IMR-90 (cell line): ENCODE data around the gene CDH3.

Experiments
- CEBPB ChIP-seq: IDR thresholded peaks from 2 replicates; pipeline ENCODE4 v1.6.1; 2012; ENCODE audit warnings: low read depth, low read length, improper control_type of control experiment
- FOS ChIP-seq: fragments of 150-350 bp; IDR thresholded peaks from 2 replicates; pipeline ENCODE4 v1.6.1; 2016; ENCODE audit warnings: low read depth, low read length
- MAZ ChIP-seq: IDR thresholded peaks from 2 replicates; pipeline ENCODE4 v1.6.1; 2012; ENCODE audit warnings: low read depth, mild to moderate bottlenecking, low read length, improper control_type of control experiment, moderate library complexity, borderline replicate concordance
- MXI1 ChIP-seq: IDR thresholded peaks from 2 replicates; pipeline ENCODE4 v1.6.1; 2012; ENCODE audit warnings: low read depth, mild to moderate bottlenecking, low read length, moderate library complexity, borderline replicate concordance
- POLR2A ChIP-seq: IDR thresholded peaks from 2 replicates; pipeline ENCODE4 v1.6.1; 2012; ENCODE audit warnings: mild to moderate bottlenecking, low read depth, low read length
- RFX5 ChIP-seq: IDR thresholded peaks from 2 replicates; pipeline ENCODE4 v1.8.0; 2012; ENCODE audit warnings: low read depth, mild to moderate bottlenecking, low read length, moderate library complexity
- SMC3 ChIP-seq: fragments of 150-350 bp; IDR thresholded peaks from 2 replicates; pipeline ENCODE4 v1.6.1; 2016; ENCODE audit warnings: low read depth, mild to moderate bottlenecking, antibody characterized with exemption, low read length, moderate library complexity
- TF ChIP-seq, protein P1 (sequence below): fragments of 150-350 bp; IDR thresholded peaks from 2 replicates; pipeline ENCODE4 v1.6.1; 2017; ENCODE audit warnings: mild to moderate bottlenecking, antibody characterized with exemption, low read length, low read depth
- TF ChIP-seq, protein P2 (sequence below): conservative IDR thresholded peaks from 2 replicates; pipeline ENCODE4 v1.5.1; 2012; ENCODE audit warnings: mild to moderate bottlenecking, low read depth, low read length, improper control_type of control experiment
- TF ChIP-seq, protein P3 (sequence below): fragments of 150-350 bp; IDR thresholded peaks from 2 replicates; pipeline ENCODE4 v1.6.1; 2016; ENCODE audit warnings: low read depth, mild to moderate bottlenecking, low read length, moderate library complexity, borderline replicate concordance

DNA sequence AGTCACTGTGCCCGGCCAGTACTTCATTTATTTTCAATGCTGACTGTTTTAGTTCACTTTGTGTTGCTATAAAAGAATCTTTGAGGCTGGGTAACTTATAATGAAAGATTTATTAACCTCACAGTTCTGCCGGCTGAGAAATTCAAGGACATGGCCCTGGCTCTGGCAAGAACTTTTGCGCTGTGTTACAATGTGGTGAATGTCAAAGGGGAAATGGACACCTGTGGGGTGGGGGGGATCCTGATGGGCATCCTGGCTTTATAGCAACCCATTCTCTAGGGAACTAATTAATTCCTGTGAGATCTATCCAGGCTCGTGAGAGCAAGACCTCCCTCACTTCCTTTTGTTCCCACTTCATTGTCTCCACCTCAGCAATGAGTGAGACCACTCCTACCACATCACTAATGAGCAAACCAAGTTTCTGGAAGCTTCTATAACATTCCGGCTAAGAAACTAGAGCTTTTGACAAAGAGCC is 17.1 kb upstream of the CDH3 start:
- TF ChIP-seq, protein P1, sequence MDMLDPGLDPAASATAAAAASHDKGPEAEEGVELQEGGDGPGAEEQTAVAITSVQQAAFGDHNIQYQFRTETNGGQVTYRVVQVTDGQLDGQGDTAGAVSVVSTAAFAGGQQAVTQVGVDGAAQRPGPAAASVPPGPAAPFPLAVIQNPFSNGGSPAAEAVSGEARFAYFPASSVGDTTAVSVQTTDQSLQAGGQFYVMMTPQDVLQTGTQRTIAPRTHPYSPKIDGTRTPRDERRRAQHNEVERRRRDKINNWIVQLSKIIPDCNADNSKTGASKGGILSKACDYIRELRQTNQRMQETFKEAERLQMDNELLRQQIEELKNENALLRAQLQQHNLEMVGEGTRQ, result no peak
- TF ChIP-seq, protein P2, sequence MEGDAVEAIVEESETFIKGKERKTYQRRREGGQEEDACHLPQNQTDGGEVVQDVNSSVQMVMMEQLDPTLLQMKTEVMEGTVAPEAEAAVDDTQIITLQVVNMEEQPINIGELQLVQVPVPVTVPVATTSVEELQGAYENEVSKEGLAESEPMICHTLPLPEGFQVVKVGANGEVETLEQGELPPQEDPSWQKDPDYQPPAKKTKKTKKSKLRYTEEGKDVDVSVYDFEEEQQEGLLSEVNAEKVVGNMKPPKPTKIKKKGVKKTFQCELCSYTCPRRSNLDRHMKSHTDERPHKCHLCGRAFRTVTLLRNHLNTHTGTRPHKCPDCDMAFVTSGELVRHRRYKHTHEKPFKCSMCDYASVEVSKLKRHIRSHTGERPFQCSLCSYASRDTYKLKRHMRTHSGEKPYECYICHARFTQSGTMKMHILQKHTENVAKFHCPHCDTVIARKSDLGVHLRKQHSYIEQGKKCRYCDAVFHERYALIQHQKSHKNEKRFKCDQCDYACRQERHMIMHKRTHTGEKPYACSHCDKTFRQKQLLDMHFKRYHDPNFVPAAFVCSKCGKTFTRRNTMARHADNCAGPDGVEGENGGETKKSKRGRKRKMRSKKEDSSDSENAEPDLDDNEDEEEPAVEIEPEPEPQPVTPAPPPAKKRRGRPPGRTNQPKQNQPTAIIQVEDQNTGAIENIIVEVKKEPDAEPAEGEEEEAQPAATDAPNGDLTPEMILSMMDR, result no peak
- TF ChIP-seq, protein P3, sequence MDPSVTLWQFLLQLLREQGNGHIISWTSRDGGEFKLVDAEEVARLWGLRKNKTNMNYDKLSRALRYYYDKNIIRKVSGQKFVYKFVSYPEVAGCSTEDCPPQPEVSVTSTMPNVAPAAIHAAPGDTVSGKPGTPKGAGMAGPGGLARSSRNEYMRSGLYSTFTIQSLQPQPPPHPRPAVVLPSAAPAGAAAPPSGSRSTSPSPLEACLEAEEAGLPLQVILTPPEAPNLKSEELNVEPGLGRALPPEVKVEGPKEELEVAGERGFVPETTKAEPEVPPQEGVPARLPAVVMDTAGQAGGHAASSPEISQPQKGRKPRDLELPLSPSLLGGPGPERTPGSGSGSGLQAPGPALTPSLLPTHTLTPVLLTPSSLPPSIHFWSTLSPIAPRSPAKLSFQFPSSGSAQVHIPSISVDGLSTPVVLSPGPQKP, result no peak
- TF ChIP-seq POLR2A (no peak), CEBPB (no peak), SMC3 (no peak), FOS (no peak), RFX5 (no peak), MXI1 (no peak), MAZ (no peak)
